Adrenal gland (tissue), 12 donors: ENCODE results near the gene APBA1. TPM values are rescaled to one million over a fixed set of nuclear protein-coding genes. Genes with fewer than 3 reads are reported as not detected.

Experiments used
- DNase-seq, 7 donors: peaks; one replicate each; pipeline ENCODE4 v3.0.0-alpha.2; 2019 to 2020
- H3K27ac ChIP-seq, 5 donors: fragments of 200-600 bp; sonication (generic) in 4 of 5; 1 replicate in 3 of 5; 2 replicates in 2 of 5; pipeline versions ENCODE4 v1.5.1 to v1.8.0; 2016 to 2020; ENCODE audit warnings: mild to moderate bottlenecking in 1 of 5
- H3K27me3 ChIP-seq: fragments of 200-600 bp; 2 replicates; pipeline ENCODE4 v1.8.0; 2021
- H3K36me3 ChIP-seq, 2 donors: fragments of 200-600 bp; replicated peaks in 1 of 2; 1 replicate in 1 of 2; 2 replicates in 1 of 2; pipeline versions ENCODE4 v1.5.1 to v1.8.0; 2018 to 2022
- H3K4me1 ChIP-seq, 2 donors: fragments of 200-600 bp; replicated peaks in 1 of 2; 1 replicate in 1 of 2; 2 replicates in 1 of 2; pipeline versions ENCODE4 v1.5.1 to v1.8.0; 2018 to 2021
- H3K4me3 ChIP-seq, 4 donors: fragments of 200-600 bp; sonication (generic) in 3 of 4; one replicate each; pipeline ENCODE4 v1.5.1; 2016 to 2018
- H3K9me3 ChIP-seq, 3 donors: fragments of 200-600 bp; sonication (generic) in 1 of 3; replicated peaks in 1 of 3; 1 replicate in 2 of 3; 2 replicates in 1 of 3; pipeline versions ENCODE4 v1.5.1 to v1.8.0; 2016 to 2021
- POLR2A ChIP-seq, 2 donors: fragments of 450-650 bp; IDR thresholded peaks; one replicate each; pipeline ENCODE4 v1.6.1; 2017; ENCODE audit warnings: antibody characterized with exemption in 2 of 2, mild to moderate bottlenecking in 2 of 2, moderate library complexity in 1 of 2
- WGBS, 4 donors: extraction: QIAGEN DNeasy Blood & Tissue Kit in 2 of 4; methylation state at CpG; one replicate each; pipeline versions ENCODE4 v1.1.5 to v1.1.7; 2013 to 2017; 5-methylcytosine and 5-hydroxymethylcytosine counted together
- intact Hi-C, 2 donors: fragments of 100-400 bp; cut with DNase I; formaldehyde crosslinking; loops; one replicate each; pipeline versions ENCODE4 v1.14.1 to v1.15.0; 2022 to 2023
- polyA plus RNA-seq, 3 donors: library from polyadenylated mRNA; stranded (reverse); fragments of 200-250 nt in 2 of 3; fragments of 350-450 nt in 1 of 3; fragmentation: Illumina TruSeq in 1 of 3; extraction: RNeasy Lipid Tissue Mini Kit (QIAGEN cat#74804) in 1 of 3; gene quantifications; one replicate each; pipeline ENCODE4 v1.2.3, GENCODE V29; 2013 to 2014
- total RNA-seq, 9 donors: library from RNA; depleted of rRNA in 4 of 9; stranded (reverse); fragments of >200 nt in 4 of 9; fragments of 120-200 nt in 1 of 9; fragmentation: NEBNext Ultra II Directional in 1 of 9; extraction: Animal tissue kit (Norgen Biotek cat#: 25700) in 1 of 9; gene quantifications; one replicate each; pipeline versions ENCODE4 v1.1.0 to v1.2.4, GENCODE V29; 2013 to 2023
- TF ChIP-seq, protein P1 (sequence below), 6 experiments: fragments of 450-650 bp in 4 of 6; fragments of 200-600 bp in 2 of 6; sonication (generic) in 1 of 6; IDR thresholded peaks; 1 replicate in 5 of 6; 2 replicates in 1 of 6; pipeline versions ENCODE4 v1.5.1 to v1.8.0; 2016 to 2021; ENCODE audit warnings: antibody characterized with exemption in 6 of 6, mild to moderate bottlenecking in 2 of 6, moderate library complexity in 1 of 6
- donor health status: healthy with polysubstance abuse.
- donor health status: Bipolar disorder and iron deficiency.
- donor health status: DM: yes; HTN: yes; CAD: no.
- donor health status: DM: no; HTN: no; CAD: no.
- donor health status: DM: no; HTN: no; CAD: no.
- donor health status: DM: yes; HTN: yes; CAD: no.

Gene APBA1
- total and polyA plus RNA-seq, 12 donors = 0.64 to 6.4 (median 3.5) TPM

DNA sequence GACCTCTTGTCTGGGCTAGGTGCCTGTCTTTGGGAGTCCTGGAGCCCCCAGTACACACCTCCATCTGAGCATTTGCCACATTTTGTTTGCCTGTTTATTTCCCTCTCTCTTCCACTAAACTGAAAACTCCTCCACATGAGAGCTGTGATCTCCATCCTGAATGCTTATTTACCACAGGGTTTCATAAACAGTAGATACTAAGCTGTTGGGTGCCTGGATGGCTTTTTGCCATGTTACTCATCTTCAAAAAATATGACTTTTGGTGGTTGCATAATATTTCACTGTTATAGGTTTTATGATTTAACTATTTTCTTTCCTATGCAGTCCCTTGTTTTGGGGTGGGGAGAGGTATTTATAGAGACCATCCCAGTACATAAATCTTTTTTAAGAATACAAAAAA lies 99.6 kb downstream of the APBA1 start:
- H3K27me3 ChIP-seq = no peaks in the 10 kb centered on the region
- no peaks in the 10 kb centered on the region for H3K9me3 ChIP-seq
- no peak overlapping the region for H3K4me3 ChIP-seq
- TF ChIP-seq POLR2A (IDR thresholded peaks at IDR 0.05) = no peak
- TF ChIP-seq, protein P1, sequence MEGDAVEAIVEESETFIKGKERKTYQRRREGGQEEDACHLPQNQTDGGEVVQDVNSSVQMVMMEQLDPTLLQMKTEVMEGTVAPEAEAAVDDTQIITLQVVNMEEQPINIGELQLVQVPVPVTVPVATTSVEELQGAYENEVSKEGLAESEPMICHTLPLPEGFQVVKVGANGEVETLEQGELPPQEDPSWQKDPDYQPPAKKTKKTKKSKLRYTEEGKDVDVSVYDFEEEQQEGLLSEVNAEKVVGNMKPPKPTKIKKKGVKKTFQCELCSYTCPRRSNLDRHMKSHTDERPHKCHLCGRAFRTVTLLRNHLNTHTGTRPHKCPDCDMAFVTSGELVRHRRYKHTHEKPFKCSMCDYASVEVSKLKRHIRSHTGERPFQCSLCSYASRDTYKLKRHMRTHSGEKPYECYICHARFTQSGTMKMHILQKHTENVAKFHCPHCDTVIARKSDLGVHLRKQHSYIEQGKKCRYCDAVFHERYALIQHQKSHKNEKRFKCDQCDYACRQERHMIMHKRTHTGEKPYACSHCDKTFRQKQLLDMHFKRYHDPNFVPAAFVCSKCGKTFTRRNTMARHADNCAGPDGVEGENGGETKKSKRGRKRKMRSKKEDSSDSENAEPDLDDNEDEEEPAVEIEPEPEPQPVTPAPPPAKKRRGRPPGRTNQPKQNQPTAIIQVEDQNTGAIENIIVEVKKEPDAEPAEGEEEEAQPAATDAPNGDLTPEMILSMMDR (IDR thresholded peaks at IDR 0.05) = no peak
- H3K36me3 ChIP-seq = no peaks in the 10 kb centered on the region
- intact Hi-C loops = no loop called here
- DNase-seq = no peak
- H3K27ac ChIP-seq = no peak overlapping the region
- H3K4me1 ChIP-seq = peaks cover 0 to 6% of the 10 kb centered on the region in 2 donors

DNA sequence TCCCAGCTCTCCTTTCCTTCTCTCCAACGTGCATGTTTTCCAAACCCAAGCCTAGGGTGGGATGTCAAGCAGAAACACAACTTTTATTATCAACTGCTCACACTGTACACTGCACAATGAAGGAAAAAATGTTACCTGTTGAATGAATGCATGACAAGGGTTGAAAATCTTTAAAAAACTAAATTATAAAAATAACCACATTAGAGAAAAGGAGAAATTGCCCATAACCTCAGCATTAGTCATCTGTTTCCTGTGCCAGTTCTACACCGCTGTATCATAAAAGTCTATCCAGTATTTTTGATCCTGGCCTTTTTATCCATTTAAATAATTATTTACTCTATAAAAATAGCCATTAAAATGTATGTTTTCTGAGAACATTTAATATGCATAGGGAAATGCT lies 101.1 kb downstream of the APBA1 start:
- no peaks in the 10 kb centered on the region for H3K36me3 ChIP-seq
- intact Hi-C loops = no loop called here
- H3K27ac ChIP-seq = no peak overlapping the region
- no peak overlapping the region for H3K4me3 ChIP-seq
- DNase-seq = no peak
- H3K27me3 ChIP-seq = no peaks in the 10 kb centered on the region
- TF ChIP-seq, protein P1 (IDR thresholded peaks at IDR 0.05) = no peak
- TF ChIP-seq POLR2A (IDR thresholded peaks at IDR 0.05) = no peak
- H3K9me3 ChIP-seq = no peaks in the 10 kb centered on the region
- 77 to 89% (median 82%) methylated on average over 2 of the region's 2 CpGs for WGBS, 4 donors
- peaks cover 0 to 6% of the 10 kb centered on the region in 2 donors for H3K4me1 ChIP-seq

DNA sequence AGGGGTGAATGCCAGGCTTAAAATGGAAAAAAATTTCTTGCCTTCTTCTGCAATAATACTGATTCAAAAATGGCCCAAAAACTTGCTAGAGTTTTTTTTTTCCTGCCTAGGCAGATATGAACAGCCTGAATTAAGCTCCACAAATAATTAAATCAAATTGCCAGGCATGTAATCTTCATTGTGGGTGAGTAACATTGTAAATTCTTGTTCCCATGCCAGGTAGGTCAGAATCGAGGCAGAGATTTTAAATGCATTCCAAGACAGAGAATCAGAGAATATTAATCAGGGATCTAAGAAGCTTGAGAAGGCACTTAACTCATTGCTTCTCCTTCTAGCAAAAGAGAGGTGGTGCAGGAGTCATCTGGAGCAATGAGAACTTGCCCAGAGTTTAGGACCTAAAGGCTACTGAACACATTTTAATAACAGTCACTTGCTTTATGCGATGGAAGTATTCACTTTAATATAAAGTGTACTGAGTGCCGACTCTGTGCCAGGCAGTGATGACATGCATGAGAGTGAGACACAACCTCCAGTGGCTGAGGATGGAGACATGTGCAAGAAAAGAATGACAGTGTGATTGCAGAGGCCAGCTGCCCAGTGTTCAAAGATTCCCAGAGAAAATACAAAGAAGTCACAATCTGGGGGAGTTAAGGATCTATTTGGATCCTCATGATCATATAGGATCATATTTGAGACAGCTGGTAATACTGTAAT lies 102.3 kb downstream of the APBA1 start:
- H3K27ac ChIP-seq = no peak overlapping the region
- intact Hi-C loops = no loop called here
- peaks cover 0 to 6% of the 10 kb centered on the region in 2 donors for H3K4me1 ChIP-seq
- H3K4me3 ChIP-seq = no peak overlapping the region
- no peaks in the 10 kb centered on the region for H3K9me3 ChIP-seq
- H3K27me3 ChIP-seq = no peaks in the 10 kb centered on the region
- 41 to 59% (median 59%) methylated on average over 3 of the region's 3 CpGs for whole genome bisulfite sequencing, 4 donors
- no peak for TF ChIP-seq POLR2A (IDR thresholded peaks at IDR 0.05)
- TF ChIP-seq, protein P1 (IDR thresholded peaks at IDR 0.05) = no peak
- no peaks in the 10 kb centered on the region for H3K36me3 ChIP-seq
- DNase-seq = peak in 1 of 7 donors; percentile 3

DNA sequence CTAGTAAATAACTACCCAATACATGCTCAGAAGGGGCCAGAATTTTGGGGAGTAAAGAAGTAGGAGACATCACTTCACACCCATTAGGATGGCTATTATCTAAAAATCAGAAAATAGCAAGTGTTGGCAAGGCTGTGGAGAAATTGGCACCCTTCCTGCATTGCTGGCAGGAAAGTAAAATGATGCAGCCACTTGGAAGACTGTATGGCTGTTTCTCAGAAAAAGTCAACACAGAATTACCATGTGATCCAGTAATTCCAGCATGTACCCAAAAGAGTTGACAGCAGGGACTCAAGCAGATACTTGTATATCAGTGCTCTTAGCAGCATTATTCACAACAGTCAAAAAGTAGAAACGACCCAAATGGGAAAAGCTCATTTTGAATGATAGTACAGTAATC lies 107.6 kb downstream of the APBA1 start:
- Histone ChIP-seq H3K9me3 (no peaks in the 10 kb centered on the region), H3K27me3 (no peaks in the 10 kb centered on the region), H3K4me1 (peaks cover 0 to 1% of the 10 kb centered on the region in 2 donors), H3K27ac (no peak overlapping the region), H3K4me3 (no peak overlapping the region), H3K36me3 (no peaks in the 10 kb centered on the region)
- TF ChIP-seq POLR2A (IDR thresholded peaks at IDR 0.05) = no peak
- TF ChIP-seq, protein P1 (IDR thresholded peaks at IDR 0.05) = no peak
- 56 to 73% (median 68%) methylated on average over 1 of the region's 1 CpG for WGBS, 4 donors
- no peak for DNase-seq
- intact Hi-C loops = no loop called here
